Prostate gland (tissue), 2 donors: ENCODE measurements around the gene CACNA1F.

Experiments
- POLR2A ChIP-seq: fragments of 450-650 bp; IDR thresholded peaks from one replicate; pipeline ENCODE4 v1.6.1; 2016; ENCODE audit warnings: antibody characterized with exemption, mild to moderate bottlenecking
- POLR2AphosphoS5 ChIP-seq: sonication (generic); formaldehyde crosslinking; IDR thresholded peaks from one replicate; pipeline ENCODE4 v1.6.1; 2017; ENCODE audit warnings: antibody characterized with exemption
- TF ChIP-seq, protein P1 (sequence below), 4 experiments: fragments of 200-600 bp in 2 of 4; fragments of 450-650 bp in 2 of 4; sonication (generic) in 2 of 4; IDR thresholded peaks; 1 replicate in 3 of 4; 2 replicates in 1 of 4; pipeline ENCODE4 v1.5.1; 2016 to 2019; ENCODE audit warnings: antibody characterized with exemption in 4 of 4, mild to moderate bottlenecking in 2 of 4, moderate library complexity in 2 of 4

GRCh38 chrX:49187028-49187394, 46.1 kb downstream of the CACNA1F start:
- TF ChIP-seq, protein P1, sequence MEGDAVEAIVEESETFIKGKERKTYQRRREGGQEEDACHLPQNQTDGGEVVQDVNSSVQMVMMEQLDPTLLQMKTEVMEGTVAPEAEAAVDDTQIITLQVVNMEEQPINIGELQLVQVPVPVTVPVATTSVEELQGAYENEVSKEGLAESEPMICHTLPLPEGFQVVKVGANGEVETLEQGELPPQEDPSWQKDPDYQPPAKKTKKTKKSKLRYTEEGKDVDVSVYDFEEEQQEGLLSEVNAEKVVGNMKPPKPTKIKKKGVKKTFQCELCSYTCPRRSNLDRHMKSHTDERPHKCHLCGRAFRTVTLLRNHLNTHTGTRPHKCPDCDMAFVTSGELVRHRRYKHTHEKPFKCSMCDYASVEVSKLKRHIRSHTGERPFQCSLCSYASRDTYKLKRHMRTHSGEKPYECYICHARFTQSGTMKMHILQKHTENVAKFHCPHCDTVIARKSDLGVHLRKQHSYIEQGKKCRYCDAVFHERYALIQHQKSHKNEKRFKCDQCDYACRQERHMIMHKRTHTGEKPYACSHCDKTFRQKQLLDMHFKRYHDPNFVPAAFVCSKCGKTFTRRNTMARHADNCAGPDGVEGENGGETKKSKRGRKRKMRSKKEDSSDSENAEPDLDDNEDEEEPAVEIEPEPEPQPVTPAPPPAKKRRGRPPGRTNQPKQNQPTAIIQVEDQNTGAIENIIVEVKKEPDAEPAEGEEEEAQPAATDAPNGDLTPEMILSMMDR (IDR thresholded peaks at IDR 0.05), result no peak
- TF ChIP-seq POLR2A, result no peak
- TF ChIP-seq POLR2AphosphoS5, result no peak
